Measurements from ENCODE around the gene AVL9. TPM values are rescaled to one million over a fixed set of nuclear protein-coding genes. Genes with fewer than 3 reads are reported as not detected.

AVL9 gene
- total and polyA plus RNA-seq, 2 donors (not counting 1 experiment from before 2014, with no cell fraction given): 15.4 to 48.0 TPM

DNA sequence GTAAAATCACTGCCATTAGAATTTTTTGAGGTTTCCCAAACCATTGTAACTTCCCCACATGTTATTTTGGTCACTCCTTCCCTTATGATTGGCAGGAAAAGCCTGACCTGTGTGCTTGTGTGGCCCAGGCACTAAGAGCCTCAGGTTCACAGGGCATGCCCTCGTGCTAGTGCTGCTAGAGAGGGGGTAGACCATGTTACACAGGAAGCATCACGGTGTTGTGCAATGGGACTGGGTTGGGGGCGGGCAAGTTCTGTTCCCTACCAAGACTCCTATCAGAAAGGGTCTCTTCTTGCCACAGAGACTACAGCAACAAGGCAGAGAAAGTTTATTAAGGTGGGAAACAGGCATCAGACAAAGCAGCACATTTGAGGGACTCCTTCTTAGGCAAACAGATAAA is 37.3 kb upstream of the AVL9 start:
- H3K27ac Mint-ChIP-seq: no peak overlapping the region

DNA sequence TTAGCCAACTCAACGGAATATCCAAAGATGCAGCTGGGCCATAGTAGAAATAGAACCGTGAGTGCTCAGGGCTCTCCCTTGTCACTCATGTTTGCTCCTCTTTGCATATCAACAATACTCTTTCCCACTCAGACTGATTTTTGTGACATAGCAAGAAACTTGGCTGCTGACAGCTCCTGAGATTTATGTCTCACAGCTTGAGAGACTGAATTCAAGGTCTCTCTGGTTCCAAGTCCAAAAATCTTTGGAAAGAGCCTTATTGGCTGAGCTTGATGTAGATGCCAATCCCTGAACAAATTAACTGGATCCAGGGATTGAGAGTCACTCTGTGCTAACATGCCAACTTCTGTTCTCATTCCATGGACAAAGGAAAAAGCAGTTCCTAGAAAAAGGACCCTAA is 35.5 kb upstream of the AVL9 start:
- Histone ChIP-seq H3K27ac (ENCODE audit: low read length in 2 of 2) (no peak overlapping the region), H4K20me1 (ENCODE audit: control insufficient read depth, insufficient read depth, low read length, poor library complexity, severe bottlenecking) (no peaks in the 10 kb centered on the region), H3K9ac (ENCODE audit: low read length) (no peak overlapping the region), H3K79me2 (ENCODE audit: control insufficient read depth, insufficient read depth, low read length) (no peaks in the 10 kb centered on the region), H3K4me1 (ENCODE audit: control insufficient read depth in 2 of 2, insufficient read depth in 2 of 2, low read length in 2 of 2) (no peaks in the 10 kb centered on the region), H2AFZ (ENCODE audit: insufficient read depth, low read depth, low read length, poor library complexity, severe bottlenecking) (no peak overlapping the region), H3K9me3 (ENCODE audit: control extremely low read depth in 1 of 3, control insufficient read depth in 2 of 3, insufficient read depth in 1 of 3, low read length in 2 of 3) (no peaks in the 10 kb centered on the region), H3K4me3 (ENCODE audit: control extremely low read depth in 1 of 5, extremely low read depth in 1 of 5, insufficient read depth in 1 of 5, low read depth in 2 of 5, low read length in 4 of 5) (no peak overlapping the region), H3K36me3 (replicated peaks in 1 of 2; ENCODE audit: control extremely low read depth in 1 of 2, control insufficient read depth in 1 of 2, extremely low read depth in 1 of 2, insufficient read depth in 2 of 2, low read length in 1 of 2) (no peaks in the 10 kb centered on the region), H3K27me3 (replicated peaks in 1 of 4; ENCODE audit: control extremely low read depth in 1 of 4, control insufficient read depth in 3 of 4, insufficient read depth in 4 of 4, low read length in 3 of 4) (peaks cover 0 to 6% (median 0%) of the 10 kb centered on the region in 4 experiments), H3K4me2 (replicated peaks; ENCODE audit: low read depth, low read length, poor library complexity, severe bottlenecking) (no peak overlapping the region)
- POLR2A ChIA-PET: no interaction called here
- Mint-ChIP-seq H3K4me1 (no peaks in the 10 kb centered on the region), H3K27me3 (peaks cover 10% of the 10 kb centered on the region), H3K4me3 (no peak overlapping the region), H3K9me3 (ENCODE audit: insufficient read depth) (no peaks in the 10 kb centered on the region), H3K27ac (no peak overlapping the region)
- no peak for ATAC-seq (ENCODE audit: low read depth)
- no peak for DNase-seq
- TF ChIP-seq EZH2 (IDR thresholded peaks at IDR 0.05; ENCODE audit: borderline replicate concordance, insufficient read depth, low read depth, low read length, poor library complexity, severe bottlenecking): no peak
- TF ChIP-seq, protein P1, sequence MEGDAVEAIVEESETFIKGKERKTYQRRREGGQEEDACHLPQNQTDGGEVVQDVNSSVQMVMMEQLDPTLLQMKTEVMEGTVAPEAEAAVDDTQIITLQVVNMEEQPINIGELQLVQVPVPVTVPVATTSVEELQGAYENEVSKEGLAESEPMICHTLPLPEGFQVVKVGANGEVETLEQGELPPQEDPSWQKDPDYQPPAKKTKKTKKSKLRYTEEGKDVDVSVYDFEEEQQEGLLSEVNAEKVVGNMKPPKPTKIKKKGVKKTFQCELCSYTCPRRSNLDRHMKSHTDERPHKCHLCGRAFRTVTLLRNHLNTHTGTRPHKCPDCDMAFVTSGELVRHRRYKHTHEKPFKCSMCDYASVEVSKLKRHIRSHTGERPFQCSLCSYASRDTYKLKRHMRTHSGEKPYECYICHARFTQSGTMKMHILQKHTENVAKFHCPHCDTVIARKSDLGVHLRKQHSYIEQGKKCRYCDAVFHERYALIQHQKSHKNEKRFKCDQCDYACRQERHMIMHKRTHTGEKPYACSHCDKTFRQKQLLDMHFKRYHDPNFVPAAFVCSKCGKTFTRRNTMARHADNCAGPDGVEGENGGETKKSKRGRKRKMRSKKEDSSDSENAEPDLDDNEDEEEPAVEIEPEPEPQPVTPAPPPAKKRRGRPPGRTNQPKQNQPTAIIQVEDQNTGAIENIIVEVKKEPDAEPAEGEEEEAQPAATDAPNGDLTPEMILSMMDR (IDR thresholded peaks at IDR 0.05): no peak
- WGBS (ENCODE audit: insufficient coverage): 100% methylated on average over 2 of the region's 2 CpGs
- CTCF ChIA-PET: no interaction called here
- intact Hi-C loops (cut with micrococcal nuclease): no loop called here

More for the DNA sequence above, 37.3 kb upstream of the AVL9 start:
- CTCF ChIA-PET: no interaction called here
- Histone ChIP-seq H3K4me3 (ENCODE audit: control extremely low read depth in 1 of 5, extremely low read depth in 1 of 5, insufficient read depth in 1 of 5, low read depth in 2 of 5, low read length in 4 of 5) (no peak overlapping the region), H3K36me3 (replicated peaks in 1 of 2; ENCODE audit: control extremely low read depth in 1 of 2, control insufficient read depth in 1 of 2, extremely low read depth in 1 of 2, insufficient read depth in 2 of 2, low read length in 1 of 2) (no peaks in the 10 kb centered on the region), H3K4me1 (ENCODE audit: control insufficient read depth in 2 of 2, insufficient read depth in 2 of 2, low read length in 2 of 2) (no peaks in the 10 kb centered on the region), H3K27ac (ENCODE audit: low read length in 2 of 2) (no peak overlapping the region), H3K79me2 (ENCODE audit: control insufficient read depth, insufficient read depth, low read length) (no peaks in the 10 kb centered on the region), H3K9me3 (ENCODE audit: control extremely low read depth in 1 of 3, control insufficient read depth in 2 of 3, insufficient read depth in 1 of 3, low read length in 2 of 3) (no peaks in the 10 kb centered on the region), H4K20me1 (ENCODE audit: control insufficient read depth, insufficient read depth, low read length, poor library complexity, severe bottlenecking) (no peaks in the 10 kb centered on the region), H3K27me3 (replicated peaks in 1 of 4; ENCODE audit: control extremely low read depth in 1 of 4, control insufficient read depth in 3 of 4, insufficient read depth in 4 of 4, low read length in 3 of 4) (peaks cover 0 to 6% (median 3%) of the 10 kb centered on the region in 4 experiments), H2AFZ (ENCODE audit: insufficient read depth, low read depth, low read length, poor library complexity, severe bottlenecking) (no peak overlapping the region), H3K4me2 (replicated peaks; ENCODE audit: low read depth, low read length, poor library complexity, severe bottlenecking) (no peak overlapping the region), H3K9ac (ENCODE audit: low read length) (no peak overlapping the region)
- Mint-ChIP-seq H3K9me3 (ENCODE audit: insufficient read depth) (no peaks in the 10 kb centered on the region), H3K4me1 (no peaks in the 10 kb centered on the region), H3K27me3 (peaks cover 16% of the 10 kb centered on the region), H3K4me3 (no peak overlapping the region)
- DNase-seq (no peak), ATAC-seq (ENCODE audit: low read depth) (no peak)
- no CpG with 5 or more reads among the region's 3 CpGs for WGBS (ENCODE audit: insufficient coverage)
- intact Hi-C loops (cut with micrococcal nuclease): no loop called here
- no peak for TF ChIP-seq EZH2 (IDR thresholded peaks at IDR 0.05; ENCODE audit: borderline replicate concordance, insufficient read depth, low read depth, low read length, poor library complexity, severe bottlenecking)
- TF ChIP-seq, protein P1 (IDR thresholded peaks at IDR 0.05): no peak
- POLR2A ChIA-PET: no interaction called here
